ENCODE data around the gene GLIPR2.

DNA sequence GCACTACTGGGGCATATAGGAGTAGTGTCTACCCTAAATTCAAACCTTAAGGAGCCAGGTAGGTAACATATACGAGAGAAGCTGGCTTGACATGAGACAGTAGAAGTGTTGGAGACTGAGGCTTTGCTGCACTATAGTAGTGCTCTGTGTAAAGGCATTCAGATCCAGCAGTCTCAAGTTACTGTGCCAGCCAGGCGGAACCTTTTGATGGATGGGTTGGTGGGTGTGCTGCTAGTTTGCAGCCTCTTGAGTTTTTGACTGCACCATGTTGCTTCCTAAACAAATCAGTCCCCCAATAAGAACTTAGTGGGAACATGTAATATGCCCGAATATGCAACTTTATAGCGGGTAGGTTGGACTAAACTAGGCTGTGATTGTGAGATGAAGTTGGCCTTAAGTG, 55.7 kb downstream of the GLIPR2 start:
- TF ChIP-seq, protein P1, sequence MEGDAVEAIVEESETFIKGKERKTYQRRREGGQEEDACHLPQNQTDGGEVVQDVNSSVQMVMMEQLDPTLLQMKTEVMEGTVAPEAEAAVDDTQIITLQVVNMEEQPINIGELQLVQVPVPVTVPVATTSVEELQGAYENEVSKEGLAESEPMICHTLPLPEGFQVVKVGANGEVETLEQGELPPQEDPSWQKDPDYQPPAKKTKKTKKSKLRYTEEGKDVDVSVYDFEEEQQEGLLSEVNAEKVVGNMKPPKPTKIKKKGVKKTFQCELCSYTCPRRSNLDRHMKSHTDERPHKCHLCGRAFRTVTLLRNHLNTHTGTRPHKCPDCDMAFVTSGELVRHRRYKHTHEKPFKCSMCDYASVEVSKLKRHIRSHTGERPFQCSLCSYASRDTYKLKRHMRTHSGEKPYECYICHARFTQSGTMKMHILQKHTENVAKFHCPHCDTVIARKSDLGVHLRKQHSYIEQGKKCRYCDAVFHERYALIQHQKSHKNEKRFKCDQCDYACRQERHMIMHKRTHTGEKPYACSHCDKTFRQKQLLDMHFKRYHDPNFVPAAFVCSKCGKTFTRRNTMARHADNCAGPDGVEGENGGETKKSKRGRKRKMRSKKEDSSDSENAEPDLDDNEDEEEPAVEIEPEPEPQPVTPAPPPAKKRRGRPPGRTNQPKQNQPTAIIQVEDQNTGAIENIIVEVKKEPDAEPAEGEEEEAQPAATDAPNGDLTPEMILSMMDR (IDR thresholded peaks at IDR 0.05) = no peak
- no peak for TF ChIP-seq POLR2A (IDR thresholded peaks at IDR 0.05)
